ENCODE results near the gene FOXN3.

GRCh38 chr14:89377544-89377943, 39.5 kb downstream of the FOXN3 start:
- TF ChIP-seq ZNF302 (CRISPR knock-in tag; IDR thresholded peaks at IDR 0.05), result no peak
- no peak for TF ChIP-seq REST (IDR thresholded peaks at IDR 0.05)
- TF ChIP-seq CTCF (IDR thresholded peaks at IDR 0.05), result no peak
